GM18511 (cell line): ENCODE measurements around the gene METTL21A.
"Not testable (repeated sequence)": the region's sequence is repeated elsewhere in the genome, so short reads cannot be mapped to it uniquely, and the experiment has no call there.

Experiments used
- ATAC-seq: cut with Tn5 transposase; IDR thresholded peaks from one replicate; pipeline ENCODE4 v1.9.1; 2021; ENCODE audit warnings: mild to moderate bottlenecking, moderate library complexity; ENCODE audit not compliant: unreplicated experiment

The METTL21A gene

GRCh38 chr2:207625014-207625907 is at the start of gene METTL21A:
Gene METTL21A (minus strand): TSS chr2:207625394. CDS start chr2:207624375, 1,019 bp downstream.
- ATAC-seq, result peak; percentile 66

GRCh38 chr2:207674826-207675225 is 49.6 kb upstream of the METTL21A start:
- ATAC-seq, result no peak

GRCh38 chr2:207674266-207674774 is 49.1 kb upstream of the METTL21A start:
- ATAC-seq, result no peak

- no peak for ATAC-seq
These were observed 48.2 kb upstream of the METTL21A start for GRCh38 chr2:207673431-207673830.

GRCh38 chr2:207670887-207671286 is 45.7 kb upstream of the METTL21A start:
- no peak for ATAC-seq

- ATAC-seq, result no peak
These were observed 38.8 kb upstream of the METTL21A start for GRCh38 chr2:207663870-207664545.

- peak; percentile 87 for ATAC-seq
These were observed 37.0 kb upstream of the METTL21A start for GRCh38 chr2:207662203-207662602.

- ATAC-seq, result no peak
These were observed 35.8 kb upstream of the METTL21A start for GRCh38 chr2:207660994-207661393.

- ATAC-seq, result no peak
These were observed 33.0 kb upstream of the METTL21A start for GRCh38 chr2:207658156-207658555.

GRCh38 chr2:207655000-207655399 is 29.8 kb upstream of the METTL21A start:
- no peak for ATAC-seq

- not testable (repeated sequence) for ATAC-seq
These were observed 21.4 kb upstream of the METTL21A start for GRCh38 chr2:207646582-207646981.

GRCh38 chr2:207643892-207644291 is 18.7 kb upstream of the METTL21A start:
- no peak for ATAC-seq

GRCh38 chr2:207640661-207641060 is 15.5 kb upstream of the METTL21A start:
- no peak for ATAC-seq

GRCh38 chr2:207640160-207640559 is 15.0 kb upstream of the METTL21A start:
- ATAC-seq, result no peak

GRCh38 chr2:207639288-207639687 is 14.1 kb upstream of the METTL21A start:
- not testable (repeated sequence) for ATAC-seq

- no peak for ATAC-seq
These were observed 10.4 kb upstream of the METTL21A start for GRCh38 chr2:207635468-207636200.

- no peak for ATAC-seq
These were observed 8.5 kb upstream of the METTL21A start for GRCh38 chr2:207633686-207634085.

- peak; percentile 43 for ATAC-seq
These were observed 7.6 kb upstream of the METTL21A start for GRCh38 chr2:207632575-207633493.

GRCh38 chr2:207630491-207630890 is 5.3 kb upstream of the METTL21A start:
- ATAC-seq, result no peak

- ATAC-seq, result no peak
These were observed 4.4 kb upstream of the METTL21A start for GRCh38 chr2:207629553-207629952.
